ENCODE data around the gene FOSB. TPM values are rescaled to one million over a fixed set of nuclear protein-coding genes. Genes with fewer than 3 reads are reported as not detected.
A peak's percentile ranks its signal among the peaks of the same experiment; 100 is the strongest.

Gene FOSB
- total and polyA plus RNA-seq, 11 donors: 0.23 to 107 (median 1.1) TPM

DNA sequence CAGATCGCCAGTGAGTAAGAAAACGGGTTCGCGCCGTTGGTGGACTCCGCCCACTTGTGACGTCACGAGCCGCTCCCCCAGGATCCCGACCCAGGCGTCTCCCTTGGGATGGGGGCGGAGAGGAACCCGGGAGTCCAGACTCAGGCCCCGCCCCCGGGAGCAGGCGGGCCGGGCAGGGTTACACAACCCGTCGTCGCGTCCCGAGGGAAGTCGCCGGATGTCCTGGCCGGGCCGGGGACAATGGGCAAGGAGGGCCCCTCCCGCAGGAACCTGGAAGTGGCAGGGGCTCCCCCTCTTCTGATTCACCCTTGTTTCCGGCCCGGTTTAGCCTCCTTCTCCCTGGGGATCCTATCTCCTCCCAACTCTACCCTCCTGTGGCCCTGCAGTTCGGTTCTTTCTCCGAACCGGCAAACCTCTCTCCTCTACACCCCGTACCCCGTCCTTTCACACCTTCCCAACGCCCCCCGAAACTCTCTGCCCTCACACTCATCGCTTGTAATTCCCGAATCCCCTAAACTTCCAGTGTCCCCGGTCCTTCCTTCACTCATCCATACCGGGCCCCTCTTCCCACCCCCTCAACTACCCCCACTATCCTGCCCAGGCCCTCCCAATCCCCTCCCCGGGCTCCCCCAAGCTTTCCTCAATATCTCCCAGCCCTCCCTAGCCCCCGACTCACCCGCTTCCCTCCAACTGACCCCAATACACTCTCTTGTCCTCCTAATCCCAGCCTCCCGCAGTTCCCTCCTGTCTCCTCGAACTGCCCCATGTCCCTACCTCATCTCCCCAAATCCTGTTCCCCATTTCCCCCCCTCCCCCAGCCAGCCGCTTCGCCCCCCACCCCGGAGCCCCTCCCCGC, 24.1 kb upstream of the FOSB start:
- peak; percentile 84 to 90 (median 84) for ATAC-seq
- H3K9me3 ChIP-seq: no peaks in the 10 kb centered on the region
- peaks cover 0 to 46% (median 24%) of the 10 kb centered on the region in 12 donors for H3K4me1 ChIP-seq
- no peaks in the 10 kb centered on the region for H3K36me3 ChIP-seq
- 0 to 2% (median 1%) methylated on average over 25 to 49 of the region's 49 CpGs for WGBS, 4 donors
- TF ChIP-seq, protein P1, sequence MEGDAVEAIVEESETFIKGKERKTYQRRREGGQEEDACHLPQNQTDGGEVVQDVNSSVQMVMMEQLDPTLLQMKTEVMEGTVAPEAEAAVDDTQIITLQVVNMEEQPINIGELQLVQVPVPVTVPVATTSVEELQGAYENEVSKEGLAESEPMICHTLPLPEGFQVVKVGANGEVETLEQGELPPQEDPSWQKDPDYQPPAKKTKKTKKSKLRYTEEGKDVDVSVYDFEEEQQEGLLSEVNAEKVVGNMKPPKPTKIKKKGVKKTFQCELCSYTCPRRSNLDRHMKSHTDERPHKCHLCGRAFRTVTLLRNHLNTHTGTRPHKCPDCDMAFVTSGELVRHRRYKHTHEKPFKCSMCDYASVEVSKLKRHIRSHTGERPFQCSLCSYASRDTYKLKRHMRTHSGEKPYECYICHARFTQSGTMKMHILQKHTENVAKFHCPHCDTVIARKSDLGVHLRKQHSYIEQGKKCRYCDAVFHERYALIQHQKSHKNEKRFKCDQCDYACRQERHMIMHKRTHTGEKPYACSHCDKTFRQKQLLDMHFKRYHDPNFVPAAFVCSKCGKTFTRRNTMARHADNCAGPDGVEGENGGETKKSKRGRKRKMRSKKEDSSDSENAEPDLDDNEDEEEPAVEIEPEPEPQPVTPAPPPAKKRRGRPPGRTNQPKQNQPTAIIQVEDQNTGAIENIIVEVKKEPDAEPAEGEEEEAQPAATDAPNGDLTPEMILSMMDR (IDR thresholded peaks at IDR 0.05): no peak
- peak in 1 of 2 donors; percentile 60 for TF ChIP-seq POLR2A (IDR thresholded peaks at IDR 0.05)
- DNase-seq: peak; percentile 97 to 99 (median 98)
- H3K27ac ChIP-seq: peak overlapping the region; percentile 77 to 97 (median 88)
- peak overlapping the region; percentile 10 to 60 (median 50) for H3K4me3 ChIP-seq
- H3K27me3 ChIP-seq: no peaks in the 10 kb centered on the region
- intact Hi-C loops (cut with DNase I): loop anchor here in 1 of 10 donors (2.0 kb wide), 1 partner anchor 23 kb away; the partner anchor contains the start of gene FOSB

DNA sequence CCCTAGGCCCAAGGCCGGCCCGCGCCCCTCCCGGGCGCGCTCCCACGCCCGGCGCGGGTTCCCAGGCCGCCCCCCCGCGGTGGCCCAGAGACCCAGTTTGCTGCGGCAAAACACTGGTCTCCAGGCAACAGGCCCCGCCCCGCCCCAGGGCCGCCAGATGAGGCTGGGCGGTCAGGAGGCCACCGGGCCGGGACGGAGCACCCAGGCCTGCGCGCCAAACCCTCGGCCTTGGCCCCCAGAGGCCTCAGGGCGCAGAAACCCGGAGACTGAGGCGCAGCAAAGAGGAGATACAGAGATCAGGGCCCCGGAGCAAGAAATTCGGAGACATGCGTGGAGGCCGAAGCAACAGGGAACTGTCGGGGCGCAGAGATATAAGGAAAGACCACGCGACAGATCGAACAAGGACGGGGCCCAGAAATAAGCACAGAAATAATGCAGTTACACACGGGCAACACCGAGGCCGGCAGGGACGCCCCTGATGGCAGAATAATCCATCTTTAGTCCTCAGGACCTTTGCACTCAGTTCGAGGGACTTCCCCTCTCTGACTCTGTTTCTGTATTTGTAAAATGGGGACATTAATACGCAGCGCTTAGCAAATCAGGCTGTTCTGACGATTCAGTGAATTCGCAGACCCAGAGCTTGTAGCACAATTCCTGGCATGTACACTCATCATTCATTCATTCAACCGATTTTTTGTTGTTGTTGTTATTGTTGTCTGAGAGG, 23.3 kb upstream of the FOSB start:
- Histone ChIP-seq H3K9me3 (no peaks in the 10 kb centered on the region), H3K27me3 (no peaks in the 10 kb centered on the region), H3K4me1 (peaks cover 0 to 45% (median 26%) of the 10 kb centered on the region in 12 donors), H3K27ac (peak overlapping the region; percentile 77 to 97 (median 88)), H3K36me3 (no peaks in the 10 kb centered on the region), H3K4me3 (peak overlapping the region; percentile 10 to 60 (median 50))
- peak; percentile 69 to 83 (median 80) for ATAC-seq
- DNase-seq: peak; percentile 97 to 98 (median 98)
- WGBS, 4 donors: 10 to 16% (median 12%) methylated on average over 34 to 47 of the region's 47 CpGs
- intact Hi-C loops (cut with DNase I): loop anchor here in 1 of 10 donors (2.0 kb wide), 1 partner anchor 22 kb away; the partner anchor contains the start of gene FOSB
- TF ChIP-seq, protein P1 (IDR thresholded peaks at IDR 0.05): no peak
- TF ChIP-seq POLR2A (IDR thresholded peaks at IDR 0.05): peak in 1 of 2 donors; percentile 50

DNA sequence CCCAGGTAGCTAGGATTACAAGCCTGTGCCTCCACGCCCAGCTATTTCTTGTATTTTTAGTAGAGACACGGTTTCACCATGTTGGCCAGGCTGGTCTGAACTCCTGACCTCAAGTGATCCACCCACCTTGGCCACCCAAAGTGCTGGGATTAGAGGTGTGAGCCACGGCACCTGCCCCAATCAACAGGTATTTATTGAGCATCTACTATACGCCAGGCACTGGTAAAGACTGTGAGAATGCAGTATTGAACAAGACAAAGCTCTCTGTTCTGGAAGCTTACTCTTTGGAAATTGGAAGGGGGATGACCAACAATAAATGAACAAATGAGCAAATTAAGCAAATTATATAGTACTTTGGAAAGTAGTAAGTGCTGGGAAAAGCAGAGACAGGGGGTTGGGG, 22.7 kb upstream of the FOSB start:
- ATAC-seq: no peak
- no peak for TF ChIP-seq POLR2A (IDR thresholded peaks at IDR 0.05)
- TF ChIP-seq, protein P1 (IDR thresholded peaks at IDR 0.05): no peak
- peaks cover 3 to 51% (median 29%) of the 10 kb centered on the region in 12 donors for H3K4me1 ChIP-seq
- H3K4me3 ChIP-seq: no peak overlapping the region
- 95 to 100% (median 97%) methylated on average over 4 of the region's 4 CpGs for WGBS, 4 donors
- H3K27ac ChIP-seq: peak overlapping the region in 4 of 12 donors; percentile 83 to 97 (median 87)
- intact Hi-C loops (cut with DNase I): loop anchor here in 1 of 10 donors (2.0 kb wide), 1 partner anchor 22 kb away; the partner anchor contains the start of gene FOSB
- H3K9me3 ChIP-seq: no peaks in the 10 kb centered on the region
- no peak for DNase-seq
- no peaks in the 10 kb centered on the region for H3K36me3 ChIP-seq
- no peaks in the 10 kb centered on the region for H3K27me3 ChIP-seq

DNA sequence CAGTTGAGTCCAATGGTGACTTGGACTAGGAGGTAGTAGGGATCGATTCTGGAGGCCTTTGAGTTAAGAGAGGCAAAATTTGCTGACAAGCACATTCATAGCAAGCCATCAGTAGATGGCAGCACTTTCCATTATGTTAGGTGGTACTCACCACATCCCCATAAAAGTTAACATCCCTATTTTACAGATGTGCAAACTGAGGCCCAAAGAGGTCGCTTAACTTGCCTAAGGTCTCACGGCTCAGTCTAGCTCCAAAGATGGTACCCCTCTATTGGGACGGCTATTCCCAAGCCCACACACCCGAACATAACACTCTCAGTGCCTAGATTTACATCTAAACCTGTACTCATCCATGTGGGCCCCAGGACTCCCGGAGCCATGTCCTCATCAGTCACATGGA, 21.5 kb upstream of the FOSB start:
- ATAC-seq (no peak), DNase-seq (no peak)
- intact Hi-C loops (cut with DNase I): no loop called here
- WGBS, 4 donors: 84 to 88% (median 86%) methylated on average over 6 of the region's 6 CpGs
- Histone ChIP-seq H3K4me1 (peaks cover 3 to 47% (median 26%) of the 10 kb centered on the region in 12 donors), H3K36me3 (no peaks in the 10 kb centered on the region), H3K27ac (no peak overlapping the region), H3K27me3 (no peaks in the 10 kb centered on the region), H3K4me3 (no peak overlapping the region), H3K9me3 (no peaks in the 10 kb centered on the region)
- TF ChIP-seq POLR2A (IDR thresholded peaks at IDR 0.05): no peak
- TF ChIP-seq, protein P1 (IDR thresholded peaks at IDR 0.05): peak in 8 of 12 donors; percentile 9 to 44 (median 28)
